Measurements from ENCODE around the gene SRSF7.
"Not testable (repeated sequence)": the region's sequence is repeated elsewhere in the genome, so short reads cannot be mapped to it uniquely, and the experiment has no call there.

Gene SRSF7

GRCh38 chr2:38743672-38744398 lies 7.3 kb downstream of the SRSF7 start:
- no peaks in the 10 kb centered on the region for H3K27me3 ChIP-seq (ENCODE audit: control insufficient read depth, insufficient read depth, low read length)
- H3K27ac ChIP-seq (ENCODE audit: low read depth, low read length): peak overlapping the region; percentile 9
- H3K4me3 ChIP-seq (ENCODE audit: low read depth, low read length): no peak overlapping the region
- H3K4me1 ChIP-seq (ENCODE audit: control insufficient read depth, insufficient read depth, low read length): peaks cover 11% of the 10 kb centered on the region; the same call in 1 of the 2 replicates
- H3K36me3 ChIP-seq (ENCODE audit: control insufficient read depth, insufficient read depth, low read length): peaks cover 78% of the 10 kb centered on the region
- H3K9me3 ChIP-seq (ENCODE audit: control insufficient read depth, insufficient read depth, low read length): no peaks in the 10 kb centered on the region
- H3K9ac ChIP-seq (ENCODE audit: low read depth, low read length): no peak overlapping the region

- 0 out of 2 replicates have a peak, but pooled peaks cover 4% of the 10 kb centered on the region for H3K4me1 ChIP-seq (ENCODE audit: control insufficient read depth, insufficient read depth, low read length)
- H3K9ac ChIP-seq (ENCODE audit: low read depth, low read length): no peak overlapping the region
- H3K36me3 ChIP-seq (ENCODE audit: control insufficient read depth, insufficient read depth, low read length): peaks cover 76% of the 10 kb centered on the region
- no peak overlapping the region for H3K27ac ChIP-seq (ENCODE audit: low read depth, low read length)
- H3K4me3 ChIP-seq (ENCODE audit: low read depth, low read length): no peak overlapping the region
- H3K9me3 ChIP-seq (ENCODE audit: control insufficient read depth, insufficient read depth, low read length): no peaks in the 10 kb centered on the region
- no peaks in the 10 kb centered on the region for H3K27me3 ChIP-seq (ENCODE audit: control insufficient read depth, insufficient read depth, low read length)
These were observed 8.2 kb downstream of the SRSF7 start for GRCh38 chr2:38742797-38743559.

DNA sequence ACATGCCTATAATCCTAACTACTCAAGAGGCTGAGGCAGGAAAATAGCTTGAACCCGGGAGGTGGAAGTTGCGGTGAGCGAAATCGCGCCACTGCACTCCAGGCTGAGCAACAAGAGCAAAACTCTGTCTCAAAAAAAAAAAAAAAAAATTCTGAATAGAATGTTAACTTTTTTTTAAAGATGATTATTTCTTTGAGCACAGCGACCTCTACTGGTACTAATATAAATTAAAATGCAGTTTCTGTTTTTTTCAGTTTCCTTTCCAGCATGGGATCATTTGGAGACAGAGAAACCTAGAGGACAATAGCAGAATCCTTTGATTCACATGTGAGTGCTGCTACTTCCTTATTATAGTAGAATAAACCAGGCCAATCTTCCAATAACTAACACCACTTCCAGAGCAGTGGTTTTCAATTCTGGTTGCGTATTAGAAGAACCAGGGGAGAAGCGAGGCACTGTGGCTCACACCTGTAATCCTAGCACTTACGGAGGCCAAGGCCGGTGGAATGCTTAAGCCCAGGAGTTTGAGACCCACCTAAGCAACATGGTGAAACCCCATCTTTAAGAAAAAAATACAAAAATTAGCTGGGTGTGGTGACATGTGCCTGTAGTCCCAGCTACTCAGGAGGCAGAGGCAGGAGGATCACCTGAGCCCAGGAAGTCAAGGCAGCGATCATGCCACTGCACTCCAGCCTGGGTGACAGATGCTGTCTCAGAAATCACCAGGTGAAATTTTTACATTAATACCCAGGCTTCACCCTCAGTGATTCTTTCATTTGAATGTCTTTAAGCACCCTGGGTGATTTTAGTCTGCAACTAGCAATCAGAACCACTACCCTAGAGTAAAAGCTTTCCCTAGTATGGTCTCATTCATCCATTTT lies 10.1 kb downstream of the SRSF7 start:
- H3K9me3 ChIP-seq (ENCODE audit: control insufficient read depth, insufficient read depth, low read length): no peaks in the 10 kb centered on the region
- peaks cover 4% of the 10 kb centered on the region; the same call in 1 of the 2 replicates for H3K4me1 ChIP-seq (ENCODE audit: control insufficient read depth, insufficient read depth, low read length)
- H3K9ac ChIP-seq (ENCODE audit: low read depth, low read length): no peak overlapping the region
- H3K27me3 ChIP-seq (ENCODE audit: control insufficient read depth, insufficient read depth, low read length): no peaks in the 10 kb centered on the region
- peak overlapping the region; percentile 72 for H3K27ac ChIP-seq (ENCODE audit: low read depth, low read length)
- H3K4me3 ChIP-seq (ENCODE audit: low read depth, low read length): no peak overlapping the region
- peaks cover 66% of the 10 kb centered on the region for H3K36me3 ChIP-seq (ENCODE audit: control insufficient read depth, insufficient read depth, low read length)

GRCh38 chr2:38739524-38739923 lies 11.6 kb downstream of the SRSF7 start:
- Histone ChIP-seq H3K4me1 (ENCODE audit: control insufficient read depth, insufficient read depth, low read length) (peaks cover 4% of the 10 kb centered on the region; the same call in 1 of the 2 replicates), H3K36me3 (ENCODE audit: control insufficient read depth, insufficient read depth, low read length) (peaks cover 56% of the 10 kb centered on the region), H3K9ac (ENCODE audit: low read depth, low read length) (no peak overlapping the region), H3K4me3 (ENCODE audit: low read depth, low read length) (no peak overlapping the region), H3K27me3 (ENCODE audit: control insufficient read depth, insufficient read depth, low read length) (no peaks in the 10 kb centered on the region), H3K9me3 (ENCODE audit: control insufficient read depth, insufficient read depth, low read length) (no peaks in the 10 kb centered on the region), H3K27ac (ENCODE audit: low read depth, low read length) (no peak overlapping the region)

- peaks cover 40% of the 10 kb centered on the region for H3K36me3 ChIP-seq (ENCODE audit: control insufficient read depth, insufficient read depth, low read length)
- H3K27ac ChIP-seq (ENCODE audit: low read depth, low read length): peak overlapping the region; percentile 55
- no peaks in the 10 kb centered on the region for H3K27me3 ChIP-seq (ENCODE audit: control insufficient read depth, insufficient read depth, low read length)
- H3K9ac ChIP-seq (ENCODE audit: low read depth, low read length): no peak overlapping the region
- H3K9me3 ChIP-seq (ENCODE audit: control insufficient read depth, insufficient read depth, low read length): no peaks in the 10 kb centered on the region
- H3K4me3 ChIP-seq (ENCODE audit: low read depth, low read length): no peak overlapping the region
- peaks cover 4% of the 10 kb centered on the region; the same call in 1 of the 2 replicates for H3K4me1 ChIP-seq (ENCODE audit: control insufficient read depth, insufficient read depth, low read length)
These were observed 13.2 kb downstream of the SRSF7 start for GRCh38 chr2:38737925-38738324.

DNA sequence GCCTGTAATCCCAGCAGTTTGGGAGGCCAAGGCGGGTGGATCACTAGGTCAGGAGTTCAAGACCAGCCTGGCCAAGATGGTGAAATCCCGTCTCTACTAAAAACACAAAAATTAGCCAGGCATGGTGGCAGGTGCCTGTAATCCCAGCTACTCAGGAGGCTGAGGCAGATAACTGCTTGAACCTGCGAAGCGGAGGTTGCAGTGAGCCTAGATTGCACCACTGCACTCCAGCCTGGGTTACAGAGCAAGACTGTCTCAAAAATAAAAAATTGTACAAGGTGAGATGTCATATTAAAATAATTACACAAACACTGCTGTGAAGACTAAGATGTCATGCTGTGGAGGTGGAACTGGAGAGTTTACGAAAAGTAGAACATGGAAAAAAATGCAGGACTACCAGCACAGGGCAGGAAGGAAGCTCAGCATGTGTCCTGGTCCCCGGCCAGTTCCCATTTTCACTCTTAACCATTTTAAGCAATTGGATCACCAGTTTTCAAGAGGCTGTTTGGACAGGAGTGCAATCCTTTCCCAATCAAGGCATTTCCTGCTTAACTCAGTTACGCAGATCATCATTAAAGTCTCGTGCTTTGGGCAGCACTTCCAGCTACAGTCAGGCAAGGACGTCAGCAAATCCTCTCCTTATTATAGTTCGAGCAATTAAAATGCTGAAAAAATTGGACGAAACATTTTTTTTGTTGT lies 14.0 kb downstream of the SRSF7 start:
- not testable (repeated sequence) for H3K9ac ChIP-seq (ENCODE audit: low read depth, low read length); H3K4me1 ChIP-seq (ENCODE audit: control insufficient read depth, insufficient read depth, low read length); H3K9me3 ChIP-seq (ENCODE audit: control insufficient read depth, insufficient read depth, low read length); H3K4me3 ChIP-seq (ENCODE audit: low read depth, low read length); H3K27me3 ChIP-seq (ENCODE audit: control insufficient read depth, insufficient read depth, low read length)
- H3K27ac ChIP-seq (ENCODE audit: low read depth, low read length): peak overlapping the region; percentile 55
- peaks cover 32% of the 10 kb centered on the region for H3K36me3 ChIP-seq (ENCODE audit: control insufficient read depth, insufficient read depth, low read length)

- Histone ChIP-seq H3K36me3 (ENCODE audit: control insufficient read depth, insufficient read depth, low read length) (peaks cover 35% of the 10 kb centered on the region), H3K4me3 (ENCODE audit: low read depth, low read length) (no peak overlapping the region), H3K27ac (ENCODE audit: low read depth, low read length) (peak overlapping the region; percentile 12), H3K9me3 (ENCODE audit: control insufficient read depth, insufficient read depth, low read length) (no peaks in the 10 kb centered on the region), H3K9ac (ENCODE audit: low read depth, low read length) (no peak overlapping the region), H3K27me3 (ENCODE audit: control insufficient read depth, insufficient read depth, low read length) (no peaks in the 10 kb centered on the region), H3K4me1 (ENCODE audit: control insufficient read depth, insufficient read depth, low read length) (peaks cover 4% of the 10 kb centered on the region; the same call in 1 of the 2 replicates)
These were observed 15.2 kb downstream of the SRSF7 start for GRCh38 chr2:38735999-38736320.

DNA sequence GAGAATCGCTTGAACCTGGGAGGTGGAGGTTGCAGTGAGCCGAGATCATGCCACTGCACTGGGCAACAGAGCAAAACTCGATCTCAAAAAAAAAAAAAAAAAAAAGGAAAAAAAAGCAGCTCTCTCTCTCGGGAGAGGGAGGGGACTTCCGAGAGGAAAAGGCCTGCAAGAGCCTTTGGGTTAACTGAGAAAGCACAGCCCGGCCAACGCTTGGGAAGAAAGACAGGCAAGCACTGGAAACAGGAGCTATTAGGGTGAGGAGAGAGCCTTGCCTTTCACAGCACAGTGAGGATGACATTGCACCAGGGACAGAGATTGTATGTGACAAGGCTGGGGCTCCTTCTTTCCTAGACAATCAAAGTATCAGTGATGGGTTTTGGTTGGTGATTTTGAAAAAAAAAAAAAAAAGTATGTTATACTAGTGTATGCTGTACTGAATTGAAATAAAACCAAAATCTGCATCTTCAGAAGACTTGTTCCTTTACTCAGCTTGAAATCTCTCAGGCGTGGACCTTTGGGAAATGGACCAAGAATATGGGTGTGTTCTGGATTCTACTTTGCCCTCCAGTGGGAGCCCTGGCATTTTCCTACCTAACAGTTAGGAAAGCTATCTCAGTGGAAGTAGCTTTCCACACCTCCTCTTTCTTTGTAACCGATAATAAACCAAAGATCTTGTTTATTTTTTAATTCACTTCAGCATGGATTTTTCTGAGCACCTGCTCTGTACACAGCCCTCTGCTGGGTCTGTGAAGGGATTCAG lies 16.7 kb downstream of the SRSF7 start:
- Histone ChIP-seq H3K9me3 (ENCODE audit: control insufficient read depth, insufficient read depth, low read length) (no peaks in the 10 kb centered on the region), H3K9ac (ENCODE audit: low read depth, low read length) (no peak overlapping the region), H3K4me1 (ENCODE audit: control insufficient read depth, insufficient read depth, low read length) (peaks cover 4% of the 10 kb centered on the region; the same call in 1 of the 2 replicates), H3K27me3 (ENCODE audit: control insufficient read depth, insufficient read depth, low read length) (no peaks in the 10 kb centered on the region), H3K36me3 (ENCODE audit: control insufficient read depth, insufficient read depth, low read length) (peaks cover 34% of the 10 kb centered on the region), H3K4me3 (ENCODE audit: low read depth, low read length) (no peak overlapping the region), H3K27ac (ENCODE audit: low read depth, low read length) (no peak overlapping the region)

- H3K4me1 ChIP-seq (ENCODE audit: control insufficient read depth, insufficient read depth, low read length): peaks cover 4% of the 10 kb centered on the region; the same call in 1 of the 2 replicates
- H3K9ac ChIP-seq (ENCODE audit: low read depth, low read length): no peak overlapping the region
- no peak overlapping the region for H3K4me3 ChIP-seq (ENCODE audit: low read depth, low read length)
- no peaks in the 10 kb centered on the region for H3K27me3 ChIP-seq (ENCODE audit: control insufficient read depth, insufficient read depth, low read length)
- no peaks in the 10 kb centered on the region for H3K9me3 ChIP-seq (ENCODE audit: control insufficient read depth, insufficient read depth, low read length)
- peaks cover 25% of the 10 kb centered on the region for H3K36me3 ChIP-seq (ENCODE audit: control insufficient read depth, insufficient read depth, low read length)
- H3K27ac ChIP-seq (ENCODE audit: low read depth, low read length): no peak overlapping the region
These were observed 17.7 kb downstream of the SRSF7 start for GRCh38 chr2:38733300-38733971.
